Osteoblast (primary cell): Measurements from ENCODE around the gene FBXO24. TPM values are rescaled to one million over a fixed set of nuclear protein-coding genes. Genes with fewer than 3 reads are reported as not detected.
A peak's percentile ranks its signal among the peaks of the same experiment; 100 is the strongest.

Source experiments
- DNase-seq: peaks from one replicate; pipeline ENCODE4 v3.0.0; 2011; ENCODE audit warnings: low spot score, mixed read lengths; ENCODE audit not compliant: insufficient read length; ENCODE audit errors: missing footprints
- H2AFZ ChIP-seq: 2 replicates; pipeline ENCODE4 v1.6.0; 2011; ENCODE audit warnings: mild to moderate bottlenecking, low read length
- H3K27ac ChIP-seq: 2 replicates; pipeline ENCODE4 v1.5.1; 2011; ENCODE audit warnings: mild to moderate bottlenecking, low read depth, low read length, moderate library complexity
- H3K27me3 ChIP-seq: 2 replicates; pipeline ENCODE4 v1.6.0; 2012; ENCODE audit warnings: mild to moderate bottlenecking, control low read depth, inconsistent platforms, low read length, moderate library complexity; ENCODE audit not compliant: insufficient read depth
- H3K36me3 ChIP-seq: 2 replicates; pipeline ENCODE4 v1.5.1; 2011; ENCODE audit warnings: mild to moderate bottlenecking, low read length, control low read depth, moderate library complexity; ENCODE audit not compliant: insufficient read depth
- H3K4me1 ChIP-seq: 2 replicates; pipeline ENCODE4 v1.5.1; 2011; ENCODE audit warnings: mild to moderate bottlenecking, low read length, control low read depth, moderate library complexity; ENCODE audit not compliant: insufficient read depth
- H3K4me2 ChIP-seq: 2 replicates; pipeline ENCODE4 v1.6.0; 2011; ENCODE audit warnings: mild to moderate bottlenecking, low read length; ENCODE audit not compliant: insufficient read depth
- H3K4me3 ChIP-seq: fragments of 200-600 bp; sonication (generic); 3 replicates; pipeline ENCODE4 v1.5.1; 2012; ENCODE audit warnings: mild to moderate bottlenecking, low read length, inconsistent platforms; ENCODE audit not compliant: insufficient read depth
- H3K79me2 ChIP-seq: 2 replicates; pipeline ENCODE4 v1.6.0; 2012; ENCODE audit warnings: mild to moderate bottlenecking, low read length, control low read depth, inconsistent platforms; ENCODE audit not compliant: insufficient read depth
- H3K9me3 ChIP-seq: 2 replicates; pipeline ENCODE4 v1.5.1; 2011; ENCODE audit warnings: low read depth, low read length, control low read depth
- H4K20me1 ChIP-seq: 2 replicates; pipeline ENCODE4 v1.6.0; 2012; ENCODE audit warnings: mild to moderate bottlenecking, low read length, control low read depth; ENCODE audit not compliant: insufficient read depth
- CTCF ChIP-seq: IDR thresholded peaks from 2 replicates; pipeline ENCODE4 v1.5.1; 2011; ENCODE audit warnings: mild to moderate bottlenecking, low read depth, low read length, moderate library complexity; ENCODE audit errors: extremely low read depth
- total RNA-seq: library from RNA; depleted of rRNA; stranded (reverse); fragments of >200 nt; gene quantifications from 2 replicates; pipeline ENCODE4 v1.2.3, GENCODE V29; 2012

The FBXO24 gene
- total RNA-seq, 1 donor = 0.36 TPM

GRCh38 chr7:100577103-100577502 is 9.0 kb upstream of the FBXO24 start:
- Histone ChIP-seq H3K36me3 (peaks cover 48% of the 10 kb centered on the region), H3K4me2 (no peak overlapping the region), H3K4me1 (no peaks in the 10 kb centered on the region), H3K27ac (no peak overlapping the region), H2AFZ (no peak overlapping the region), H3K4me3 (no peak overlapping the region), H3K79me2 (peaks cover 13% of the 10 kb centered on the region), H4K20me1 (peaks cover 11% of the 10 kb centered on the region), H3K9me3 (no peaks in the 10 kb centered on the region), H3K27me3 (no peaks in the 10 kb centered on the region)
- no peak for DNase-seq
- TF ChIP-seq CTCF = no peak

GRCh38 chr7:100577507-100577906 is 8.6 kb upstream of the FBXO24 start:
- H2AFZ ChIP-seq = no peak overlapping the region
- no peak for TF ChIP-seq CTCF
- peaks cover 52% of the 10 kb centered on the region for H3K36me3 ChIP-seq
- no peaks in the 10 kb centered on the region for H3K9me3 ChIP-seq
- H3K79me2 ChIP-seq = peaks cover 17% of the 10 kb centered on the region
- H3K4me3 ChIP-seq = no peak overlapping the region
- no peaks in the 10 kb centered on the region for H3K4me1 ChIP-seq
- peak; percentile 64 for DNase-seq
- no peak overlapping the region for H3K4me2 ChIP-seq
- no peak overlapping the region for H3K27ac ChIP-seq
- H3K27me3 ChIP-seq = no peaks in the 10 kb centered on the region
- H4K20me1 ChIP-seq = peaks cover 15% of the 10 kb centered on the region

- peaks cover 25% of the 10 kb centered on the region for H3K79me2 ChIP-seq
- no peak overlapping the region for H3K4me2 ChIP-seq
- no peaks in the 10 kb centered on the region for H3K9me3 ChIP-seq
- peak; percentile 27 for DNase-seq
- H2AFZ ChIP-seq = no peak overlapping the region
- peaks cover 23% of the 10 kb centered on the region for H4K20me1 ChIP-seq
- no peak for TF ChIP-seq CTCF
- peaks cover 54% of the 10 kb centered on the region for H3K36me3 ChIP-seq
- H3K4me3 ChIP-seq = no peak overlapping the region
- H3K27me3 ChIP-seq = no peaks in the 10 kb centered on the region
- H3K27ac ChIP-seq = no peak overlapping the region
- peaks cover 6% of the 10 kb centered on the region for H3K4me1 ChIP-seq
Observed at GRCh38 chr7:100578246-100579183, 7.6 kb upstream of the FBXO24 start.
